ENCODE measurements around the gene SIKE1. TPM values are rescaled to one million over a fixed set of nuclear protein-coding genes. Genes with fewer than 3 reads are reported as not detected.

SIKE1 gene
- total RNA-seq, 4 donors from 2014 or later = 32.8 to 49.0 (median 35.1) TPM

DNA sequence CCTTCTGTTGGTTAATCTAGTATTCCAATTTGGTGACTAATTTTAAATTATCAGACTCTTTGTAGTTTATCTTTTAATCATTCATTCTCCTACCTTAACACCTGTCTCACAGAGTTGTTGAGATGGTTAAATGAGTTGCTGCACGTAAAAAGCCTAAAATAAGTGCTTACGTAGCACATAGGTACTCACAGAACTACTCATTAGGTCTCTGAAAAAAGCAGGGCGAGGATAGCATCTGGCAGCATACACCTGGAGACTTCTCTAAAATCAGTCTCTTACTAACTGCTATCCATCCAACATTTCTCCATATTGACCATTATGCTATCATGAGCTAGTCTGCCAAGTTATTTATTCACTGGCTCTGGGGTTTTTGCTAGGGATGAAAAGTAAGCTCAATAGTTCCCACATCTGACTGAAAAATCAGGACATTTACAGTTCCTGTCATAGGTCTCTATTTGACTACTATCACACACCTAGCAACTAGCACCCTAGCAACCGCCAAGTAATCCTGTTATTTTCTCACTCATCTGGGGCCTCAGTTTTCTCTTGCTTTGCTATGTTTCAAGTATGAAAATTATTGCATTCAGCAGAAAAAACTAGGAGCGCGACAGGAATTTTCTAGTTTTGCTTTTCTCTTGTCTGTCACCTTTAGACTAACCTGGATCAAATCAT lies 33.9 kb downstream of the SIKE1 start:
- TF ChIP-seq, protein P1, sequence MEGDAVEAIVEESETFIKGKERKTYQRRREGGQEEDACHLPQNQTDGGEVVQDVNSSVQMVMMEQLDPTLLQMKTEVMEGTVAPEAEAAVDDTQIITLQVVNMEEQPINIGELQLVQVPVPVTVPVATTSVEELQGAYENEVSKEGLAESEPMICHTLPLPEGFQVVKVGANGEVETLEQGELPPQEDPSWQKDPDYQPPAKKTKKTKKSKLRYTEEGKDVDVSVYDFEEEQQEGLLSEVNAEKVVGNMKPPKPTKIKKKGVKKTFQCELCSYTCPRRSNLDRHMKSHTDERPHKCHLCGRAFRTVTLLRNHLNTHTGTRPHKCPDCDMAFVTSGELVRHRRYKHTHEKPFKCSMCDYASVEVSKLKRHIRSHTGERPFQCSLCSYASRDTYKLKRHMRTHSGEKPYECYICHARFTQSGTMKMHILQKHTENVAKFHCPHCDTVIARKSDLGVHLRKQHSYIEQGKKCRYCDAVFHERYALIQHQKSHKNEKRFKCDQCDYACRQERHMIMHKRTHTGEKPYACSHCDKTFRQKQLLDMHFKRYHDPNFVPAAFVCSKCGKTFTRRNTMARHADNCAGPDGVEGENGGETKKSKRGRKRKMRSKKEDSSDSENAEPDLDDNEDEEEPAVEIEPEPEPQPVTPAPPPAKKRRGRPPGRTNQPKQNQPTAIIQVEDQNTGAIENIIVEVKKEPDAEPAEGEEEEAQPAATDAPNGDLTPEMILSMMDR (IDR thresholded peaks at IDR 0.05; ENCODE audit: low read depth) = no peak

DNA sequence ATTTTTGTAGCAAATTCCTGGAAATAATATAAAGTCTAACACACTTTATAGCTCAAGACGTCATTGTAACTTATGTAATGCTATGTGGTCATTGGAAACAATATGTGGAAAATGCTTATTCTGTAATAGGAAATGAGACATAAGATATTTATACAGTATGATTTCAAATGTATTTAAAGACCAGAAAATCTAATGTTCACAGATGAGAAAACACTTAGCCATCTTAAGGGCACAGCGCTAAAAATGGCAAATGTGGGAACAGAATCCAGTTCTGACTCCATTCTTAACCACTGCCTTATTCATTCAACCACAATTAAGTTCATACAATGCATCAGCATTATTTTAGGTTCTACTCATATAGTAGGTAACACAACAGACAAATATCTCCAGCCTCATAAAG lies 35.2 kb downstream of the SIKE1 start:
- TF ChIP-seq, protein P1 (IDR thresholded peaks at IDR 0.05; ENCODE audit: low read depth) = no peak

GRCh38 chr1:114741963-114742746 lies 38.3 kb downstream of the SIKE1 start:
- TF ChIP-seq, protein P1 (IDR thresholded peaks at IDR 0.05; ENCODE audit: low read depth) = no peak

DNA sequence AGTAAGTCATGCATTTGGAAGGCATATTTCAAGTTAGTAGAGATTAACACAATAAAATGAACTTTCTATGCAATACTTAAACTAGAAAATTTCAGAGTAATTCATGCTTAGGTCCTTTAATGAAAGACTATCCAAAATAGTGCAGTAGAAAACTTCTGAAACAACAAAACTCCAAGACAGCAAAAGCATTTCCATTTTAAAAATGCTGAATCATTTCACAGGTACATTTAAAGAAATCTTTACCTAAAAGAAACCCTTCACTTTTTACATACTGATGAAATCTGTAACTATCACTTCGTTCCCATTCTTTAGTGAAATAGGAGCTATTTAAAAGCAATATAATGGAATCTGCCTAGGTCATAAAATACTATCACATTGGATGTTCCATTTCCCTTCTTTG lies 40.2 kb downstream of the SIKE1 start:
- TF ChIP-seq, protein P1 (IDR thresholded peaks at IDR 0.05; ENCODE audit: low read depth) = no peak

- TF ChIP-seq, protein P1 (IDR thresholded peaks at IDR 0.05; ENCODE audit: low read depth) = no peak
Observed at GRCh38 chr1:114737314-114737849, 43.1 kb downstream of the SIKE1 start.

DNA sequence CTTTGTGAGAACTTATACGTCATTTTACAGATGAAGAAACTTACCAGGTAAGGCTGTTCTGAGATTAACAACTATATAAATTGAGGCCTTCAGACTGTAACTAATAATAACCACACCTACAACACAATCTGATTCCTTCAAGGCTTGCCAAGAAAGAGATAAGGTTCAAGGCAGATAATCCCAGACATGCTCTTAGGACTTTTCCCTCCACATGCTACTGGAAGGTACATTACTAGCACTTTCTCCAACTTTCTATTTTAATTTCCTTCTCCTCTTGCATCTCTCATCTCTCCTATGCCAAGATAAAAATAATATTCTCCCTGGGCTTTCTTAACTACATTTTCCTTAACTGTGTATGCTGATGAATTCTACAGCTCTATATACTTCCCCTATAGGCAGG lies 45.0 kb downstream of the SIKE1 start:
- TF ChIP-seq, protein P1 (IDR thresholded peaks at IDR 0.05; ENCODE audit: low read depth) = no peak

DNA sequence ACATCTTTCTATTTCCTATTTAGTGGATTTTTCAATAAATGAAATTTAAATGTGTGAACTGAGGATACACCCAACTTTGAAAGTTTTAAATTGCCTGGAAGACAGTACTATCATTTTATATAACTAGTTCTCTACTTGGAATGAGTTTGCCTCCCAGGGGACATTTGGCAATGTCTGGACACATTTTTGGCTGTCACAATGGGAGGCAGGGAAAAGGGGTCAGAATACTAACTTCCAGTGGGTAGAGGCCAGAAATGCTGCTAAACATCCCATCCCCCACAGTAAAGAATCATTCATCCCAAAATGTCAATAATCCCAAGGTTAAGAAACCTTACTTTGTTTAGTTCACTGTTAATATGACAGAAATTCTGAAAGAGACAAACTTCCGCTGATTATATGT lies 50.7 kb downstream of the SIKE1 start:
- TF ChIP-seq, protein P1 (IDR thresholded peaks at IDR 0.05; ENCODE audit: low read depth) = no peak
